T-helper 22 cell (primary cell): ENCODE data around the gene IQGAP3.
A peak's percentile ranks its signal among the peaks of the same experiment; 100 is the strongest.

ENCODE experiments used
- DNase-seq: peaks from one replicate; pipeline ENCODE4 v3.0.0-alpha.2; 2020; ENCODE audit warnings: low read depth

IQGAP3 gene

GRCh38 chr1:156508955-156509234 lies 63.5 kb downstream of the IQGAP3 start:
- DNase-seq = no peak

GRCh38 chr1:156508205-156508954 lies 64.0 kb downstream of the IQGAP3 start:
- DNase-seq = no peak

GRCh38 chr1:156506450-156506849 lies 65.9 kb downstream of the IQGAP3 start:
- no peak for DNase-seq

GRCh38 chr1:156505679-156506298 lies 66.6 kb downstream of the IQGAP3 start:
- no peak for DNase-seq

- DNase-seq = peak; percentile 99
Observed at GRCh38 chr1:156504821-156505678, 67.3 kb downstream of the IQGAP3 start.

- no peak for DNase-seq
Observed at GRCh38 chr1:156504438-156504813, 67.9 kb downstream of the IQGAP3 start.

- no peak for DNase-seq
Observed at GRCh38 chr1:156503698-156504437, 68.5 kb downstream of the IQGAP3 start.

GRCh38 chr1:156502894-156503697 lies 69.3 kb downstream of the IQGAP3 start:
- DNase-seq = no peak

- DNase-seq = no peak
Observed at GRCh38 chr1:156502391-156502893, 69.9 kb downstream of the IQGAP3 start.

- DNase-seq = peak; percentile 89
Observed at GRCh38 chr1:156500793-156501506, 71.4 kb downstream of the IQGAP3 start.

GRCh38 chr1:156500543-156500792 lies 71.9 kb downstream of the IQGAP3 start, which contains the start of gene MEF2D:
TSS of gene MEF2D (minus strand) at chr1:156500775. CDS start at chr1:156483292, 17,483 bp downstream.
- DNase-seq = no peak

GRCh38 chr1:156499842-156500542 lies 72.4 kb downstream of the IQGAP3 start:
- DNase-seq = peak; percentile 40

- no peak for DNase-seq
Observed at GRCh38 chr1:156499194-156499841, 73.0 kb downstream of the IQGAP3 start.

GRCh38 chr1:156498432-156499193 lies 73.8 kb downstream of the IQGAP3 start:
- no peak for DNase-seq

GRCh38 chr1:156497743-156498431 lies 74.5 kb downstream of the IQGAP3 start:
- no peak for DNase-seq

- no peak for DNase-seq
Observed at GRCh38 chr1:156497078-156497742, 75.2 kb downstream of the IQGAP3 start.

- DNase-seq = no peak
Observed at GRCh38 chr1:156496211-156496761, 76.1 kb downstream of the IQGAP3 start.
